ENCODE results near the gene YLPM1. TPM values are rescaled to one million over a fixed set of nuclear protein-coding genes. Genes with fewer than 3 reads are reported as not detected.

The YLPM1 gene
- total and polyA plus RNA-seq, 2 donors from 2014 or later, result 16.2 to 68.2 TPM

DNA sequence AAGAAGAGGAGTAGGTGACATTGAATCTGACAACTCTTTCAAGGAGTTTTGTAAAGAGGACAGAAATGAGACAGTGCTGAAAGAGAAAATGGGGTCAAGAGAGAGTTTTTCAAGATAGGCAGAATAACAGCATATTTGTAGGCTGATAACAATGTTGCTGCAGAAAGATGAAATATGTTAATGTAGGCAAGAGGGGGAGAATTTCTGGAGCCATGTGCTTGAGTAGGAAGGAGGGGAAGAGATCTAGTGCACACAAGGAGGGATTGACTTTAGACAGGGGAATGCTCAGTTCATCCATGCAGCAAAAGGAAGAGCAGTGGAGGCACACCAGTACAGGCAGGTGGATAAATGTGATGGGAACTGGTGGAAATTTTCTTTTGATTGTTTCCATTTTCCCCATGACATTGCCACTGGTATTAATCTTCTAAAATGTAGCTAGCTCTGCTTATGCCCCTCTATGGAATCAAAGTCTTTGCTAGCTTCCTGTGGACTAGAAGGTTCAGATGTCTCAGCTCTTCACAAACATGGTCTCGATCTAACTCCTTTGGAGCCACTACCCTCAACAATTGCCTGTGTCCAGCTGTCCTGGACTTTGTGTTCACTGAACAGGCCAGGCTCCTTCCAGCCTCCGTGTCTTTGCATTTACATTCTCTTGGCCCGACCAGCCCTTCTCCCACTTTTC, 103.7 kb downstream of the YLPM1 start:
- intact Hi-C loops (cut with DNase I), result no loop called here
- H3K36me3 ChIP-seq (ENCODE audit: control insufficient read depth in 2 of 3, insufficient read depth in 3 of 3, low read length in 3 of 3), result no peaks in the 10 kb centered on the region
- no peak overlapping the region for H3K9ac ChIP-seq (ENCODE audit: low read length in 3 of 3)
- no peaks in the 10 kb centered on the region for H3K4me1 ChIP-seq (ENCODE audit: control insufficient read depth in 2 of 3, insufficient read depth in 2 of 3, low read depth in 1 of 3, low read length in 3 of 3)
- DNase-seq (no peak), FAIRE-seq (no peak)
- TF ChIP-seq, protein P1, sequence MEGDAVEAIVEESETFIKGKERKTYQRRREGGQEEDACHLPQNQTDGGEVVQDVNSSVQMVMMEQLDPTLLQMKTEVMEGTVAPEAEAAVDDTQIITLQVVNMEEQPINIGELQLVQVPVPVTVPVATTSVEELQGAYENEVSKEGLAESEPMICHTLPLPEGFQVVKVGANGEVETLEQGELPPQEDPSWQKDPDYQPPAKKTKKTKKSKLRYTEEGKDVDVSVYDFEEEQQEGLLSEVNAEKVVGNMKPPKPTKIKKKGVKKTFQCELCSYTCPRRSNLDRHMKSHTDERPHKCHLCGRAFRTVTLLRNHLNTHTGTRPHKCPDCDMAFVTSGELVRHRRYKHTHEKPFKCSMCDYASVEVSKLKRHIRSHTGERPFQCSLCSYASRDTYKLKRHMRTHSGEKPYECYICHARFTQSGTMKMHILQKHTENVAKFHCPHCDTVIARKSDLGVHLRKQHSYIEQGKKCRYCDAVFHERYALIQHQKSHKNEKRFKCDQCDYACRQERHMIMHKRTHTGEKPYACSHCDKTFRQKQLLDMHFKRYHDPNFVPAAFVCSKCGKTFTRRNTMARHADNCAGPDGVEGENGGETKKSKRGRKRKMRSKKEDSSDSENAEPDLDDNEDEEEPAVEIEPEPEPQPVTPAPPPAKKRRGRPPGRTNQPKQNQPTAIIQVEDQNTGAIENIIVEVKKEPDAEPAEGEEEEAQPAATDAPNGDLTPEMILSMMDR (IDR thresholded peaks at IDR 0.05; ENCODE audit: borderline replicate concordance, extremely low read depth, insufficient read depth), result no peak
- no peak overlapping the region for H3K27ac ChIP-seq (ENCODE audit: low read depth in 2 of 2, low read length in 2 of 2)
- H3K4me3 ChIP-seq (ENCODE audit: low read length in 3 of 3), result no peak overlapping the region
- H3K9me3 ChIP-seq (ENCODE audit: control insufficient read depth in 2 of 3, insufficient read depth in 1 of 3, low read length in 3 of 3), result no peaks in the 10 kb centered on the region
- no peaks in the 10 kb centered on the region for H3K27me3 ChIP-seq (ENCODE audit: control insufficient read depth, insufficient read depth, low read length)

DNA sequence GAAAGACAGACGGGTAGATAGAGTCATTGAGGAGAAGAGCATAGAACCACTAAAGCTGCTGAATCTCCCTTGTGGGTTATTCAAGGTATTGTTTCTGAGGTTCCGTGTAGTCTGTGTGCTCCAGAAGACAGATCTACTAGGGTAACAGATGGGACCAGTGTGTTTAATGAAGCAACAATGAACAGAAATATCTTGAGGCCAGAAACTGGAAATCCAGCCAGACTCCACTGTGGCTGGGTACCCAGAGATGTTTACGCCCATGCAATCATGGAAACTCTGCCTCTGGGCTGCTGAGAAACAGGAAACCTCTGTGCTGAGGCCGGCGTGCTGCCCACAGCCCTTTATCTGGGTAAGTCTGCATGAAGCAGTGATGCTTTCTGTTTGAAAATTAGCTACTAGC, 104.6 kb downstream of the YLPM1 start:
- Histone ChIP-seq H3K9me3 (ENCODE audit: control insufficient read depth in 2 of 3, insufficient read depth in 1 of 3, low read length in 3 of 3) (no peaks in the 10 kb centered on the region), H3K4me3 (ENCODE audit: low read length in 3 of 3) (no peak overlapping the region), H3K36me3 (ENCODE audit: control insufficient read depth in 2 of 3, insufficient read depth in 3 of 3, low read length in 3 of 3) (no peaks in the 10 kb centered on the region), H3K4me1 (ENCODE audit: control insufficient read depth in 2 of 3, insufficient read depth in 2 of 3, low read depth in 1 of 3, low read length in 3 of 3) (no peaks in the 10 kb centered on the region), H3K9ac (ENCODE audit: low read length in 3 of 3) (no peak overlapping the region), H3K27ac (ENCODE audit: low read depth in 2 of 2, low read length in 2 of 2) (no peak overlapping the region), H3K27me3 (ENCODE audit: control insufficient read depth, insufficient read depth, low read length) (no peaks in the 10 kb centered on the region)
- FAIRE-seq (no peak), DNase-seq (no peak)
- TF ChIP-seq, protein P1 (IDR thresholded peaks at IDR 0.05; ENCODE audit: borderline replicate concordance, extremely low read depth, insufficient read depth), result no peak
- intact Hi-C loops (cut with DNase I), result no loop called here

DNA sequence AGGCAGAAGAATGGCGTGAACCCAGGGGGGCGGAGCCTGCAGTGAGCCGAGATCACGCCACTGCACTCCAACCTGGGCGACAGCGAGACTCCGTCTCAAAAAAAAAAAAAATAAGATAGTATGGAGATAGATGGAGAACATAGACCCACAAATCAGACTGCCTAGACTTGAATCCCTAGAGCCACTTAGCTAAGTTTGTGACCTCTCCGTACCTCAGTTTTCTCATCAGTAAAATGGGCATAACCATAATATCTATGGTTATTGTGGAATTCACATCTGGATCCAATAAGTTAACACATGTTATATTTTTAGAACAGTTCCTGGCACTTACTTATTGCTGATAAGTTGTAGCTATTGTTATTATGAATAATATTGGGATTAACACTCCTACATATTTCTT, 105.6 kb downstream of the YLPM1 start:
- no peak overlapping the region for H3K9ac ChIP-seq (ENCODE audit: low read length in 3 of 3)
- no peaks in the 10 kb centered on the region for H3K4me1 ChIP-seq (ENCODE audit: control insufficient read depth in 2 of 3, insufficient read depth in 2 of 3, low read depth in 1 of 3, low read length in 3 of 3)
- H3K4me3 ChIP-seq (ENCODE audit: low read length in 3 of 3), result no peak overlapping the region
- intact Hi-C loops (cut with DNase I), result no loop called here
- FAIRE-seq, result no peak
- H3K27ac ChIP-seq (ENCODE audit: low read depth in 2 of 2, low read length in 2 of 2), result no peak overlapping the region
- no peak for DNase-seq
- no peaks in the 10 kb centered on the region for H3K27me3 ChIP-seq (ENCODE audit: control insufficient read depth, insufficient read depth, low read length)
- no peaks in the 10 kb centered on the region for H3K36me3 ChIP-seq (ENCODE audit: control insufficient read depth in 2 of 3, insufficient read depth in 3 of 3, low read length in 3 of 3)
- TF ChIP-seq, protein P1 (IDR thresholded peaks at IDR 0.05; ENCODE audit: borderline replicate concordance, extremely low read depth, insufficient read depth), result no peak
- no peaks in the 10 kb centered on the region for H3K9me3 ChIP-seq (ENCODE audit: control insufficient read depth in 2 of 3, insufficient read depth in 1 of 3, low read length in 3 of 3)

DNA sequence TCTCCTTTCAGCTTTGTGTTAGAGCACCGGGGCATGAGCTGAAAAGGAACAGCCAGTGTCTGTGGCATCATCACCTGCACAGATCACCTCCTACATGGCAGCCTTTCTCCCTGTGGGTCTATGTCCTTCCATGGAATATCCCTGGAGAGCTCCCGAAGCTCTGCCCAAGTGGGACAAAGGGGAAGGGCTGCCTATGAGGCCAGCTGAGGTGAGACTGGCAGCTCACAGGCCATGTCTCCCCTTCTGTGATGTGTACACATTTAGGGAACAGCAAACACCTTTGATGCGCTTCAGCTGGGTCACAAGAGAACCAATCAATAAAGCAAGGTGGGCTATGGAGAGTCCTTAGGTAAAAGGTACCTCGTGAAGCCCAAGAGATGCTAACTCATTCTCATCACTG, 108.7 kb downstream of the YLPM1 start:
- Histone ChIP-seq H3K4me1 (ENCODE audit: control insufficient read depth in 2 of 3, insufficient read depth in 2 of 3, low read depth in 1 of 3, low read length in 3 of 3) (no peaks in the 10 kb centered on the region), H3K27ac (ENCODE audit: low read depth in 2 of 2, low read length in 2 of 2) (no peak overlapping the region), H3K27me3 (ENCODE audit: control insufficient read depth, insufficient read depth, low read length) (no peaks in the 10 kb centered on the region), H3K9ac (ENCODE audit: low read length in 3 of 3) (no peak overlapping the region), H3K9me3 (ENCODE audit: control insufficient read depth in 2 of 3, insufficient read depth in 1 of 3, low read length in 3 of 3) (no peaks in the 10 kb centered on the region), H3K4me3 (ENCODE audit: low read length in 3 of 3) (no peak overlapping the region), H3K36me3 (ENCODE audit: control insufficient read depth in 2 of 3, insufficient read depth in 3 of 3, low read length in 3 of 3) (no peaks in the 10 kb centered on the region)
- FAIRE-seq, result no peak
- no peak for DNase-seq
- intact Hi-C loops (cut with DNase I), result no loop called here
- TF ChIP-seq, protein P1 (IDR thresholded peaks at IDR 0.05; ENCODE audit: borderline replicate concordance, extremely low read depth, insufficient read depth), result no peak

Data from kidney (tissue), 14 donors.